Spleen (tissue), 7 donors: ENCODE results near the gene RAB11FIP4.

Experiments used
- POLR2A ChIP-seq, 3 donors: fragments of 450-650 bp; IDR thresholded peaks; one replicate each; pipeline ENCODE4 v1.5.1; 2017; ENCODE audit warnings: antibody characterized with exemption in 3 of 3, mild to moderate bottlenecking in 1 of 3
- TF ChIP-seq, protein P1 (sequence below), 11 experiments: fragments of 200-600 bp in 7 of 11; fragments of 450-650 bp in 4 of 11; sonication (generic) in 4 of 11; IDR thresholded peaks in 8 of 11; conservative IDR thresholded peaks in 3 of 11; 1 replicate in 7 of 11; 2 replicates in 4 of 11; pipeline versions ENCODE4 v1.4.0 to v1.8.0; 2016 to 2021; ENCODE audit warnings: antibody characterized with exemption in 11 of 11, inconsistent platforms in 4 of 11, mild to moderate bottlenecking in 1 of 11
- donor health status: DM: no; HTN: no; CAD: no; lungs with moderate emphysema.
- donor health status: DM: no; HTN: no; CAD: no.
- donor health status: DM: no; HTN: no; CAD: no.

DNA sequence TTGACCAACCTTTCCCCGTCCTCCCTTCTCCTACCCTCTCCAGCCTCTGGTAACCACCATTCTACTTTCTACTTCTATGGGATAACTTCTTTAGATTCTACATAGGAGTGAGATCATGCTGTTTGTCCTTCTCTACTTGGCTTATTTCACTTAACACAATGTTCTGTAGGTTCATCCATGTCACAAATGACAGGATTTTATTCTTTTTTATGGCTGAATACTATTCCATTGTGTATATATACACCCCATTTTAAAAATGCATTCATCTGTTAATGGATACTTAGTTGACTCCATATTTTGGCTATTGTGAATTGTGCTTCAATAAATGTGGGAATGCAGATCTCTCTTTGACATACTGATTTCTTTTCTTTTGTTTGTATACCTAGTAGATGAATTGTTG lies 115.0 kb downstream of the RAB11FIP4 start:
- no peak for TF ChIP-seq POLR2A (IDR thresholded peaks at IDR 0.05)
- TF ChIP-seq, protein P1, sequence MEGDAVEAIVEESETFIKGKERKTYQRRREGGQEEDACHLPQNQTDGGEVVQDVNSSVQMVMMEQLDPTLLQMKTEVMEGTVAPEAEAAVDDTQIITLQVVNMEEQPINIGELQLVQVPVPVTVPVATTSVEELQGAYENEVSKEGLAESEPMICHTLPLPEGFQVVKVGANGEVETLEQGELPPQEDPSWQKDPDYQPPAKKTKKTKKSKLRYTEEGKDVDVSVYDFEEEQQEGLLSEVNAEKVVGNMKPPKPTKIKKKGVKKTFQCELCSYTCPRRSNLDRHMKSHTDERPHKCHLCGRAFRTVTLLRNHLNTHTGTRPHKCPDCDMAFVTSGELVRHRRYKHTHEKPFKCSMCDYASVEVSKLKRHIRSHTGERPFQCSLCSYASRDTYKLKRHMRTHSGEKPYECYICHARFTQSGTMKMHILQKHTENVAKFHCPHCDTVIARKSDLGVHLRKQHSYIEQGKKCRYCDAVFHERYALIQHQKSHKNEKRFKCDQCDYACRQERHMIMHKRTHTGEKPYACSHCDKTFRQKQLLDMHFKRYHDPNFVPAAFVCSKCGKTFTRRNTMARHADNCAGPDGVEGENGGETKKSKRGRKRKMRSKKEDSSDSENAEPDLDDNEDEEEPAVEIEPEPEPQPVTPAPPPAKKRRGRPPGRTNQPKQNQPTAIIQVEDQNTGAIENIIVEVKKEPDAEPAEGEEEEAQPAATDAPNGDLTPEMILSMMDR (IDR thresholded peaks at IDR 0.05 in 8 of 11, conservative IDR thresholded peaks at IDR 0.05 in 3 of 11) = no peak
